GM12878 (cell line): Measurements from ENCODE around the gene MAPK8IP3. TPM values are rescaled to one million over a fixed set of nuclear protein-coding genes. Genes with fewer than 3 reads are reported as not detected.

Experiments
- ATAC-seq: fragments of 200-7000 bp; cut with Tn5 transposase; 3 replicates; pipeline ENCODE4 v1.9.1; 2020; ENCODE audit warnings: mild to moderate bottlenecking, moderate library complexity
- BruUV-seq: library from RNA; stranded (reverse); fragments of 400-500 nt; replicated peaks from 2 replicates; lab custom pipeline; 2021; lab: Mats Ljungman, UMichigan
- CTCF ChIA-PET: fragments of 300-600 bp; sonication (Branson Sonifier 250); formaldehyde crosslinking; extraction: SDS; loops from one replicate; lab custom pipeline; 2021; ENCODE audit warnings: inconsistent platforms; lab: Yijun Ruan, JAX
- POLR2A ChIA-PET: fragments of 350-600 bp; formaldehyde crosslinking; extraction: SDS; loops from one replicate; lab custom pipeline; 2021; ENCODE audit warnings: inconsistent platforms; lab: Charles Lee
- RAD21 ChIA-PET: fragments of 300-600 bp; sonication (Branson Sonifier 250); formaldehyde crosslinking; loops from one replicate; lab custom pipeline; 2023; ENCODE audit warnings: antibody characterized with exemption; ENCODE audit not compliant: unreplicated experiment; lab: Charles Lee
- SMC1A ChIA-PET: fragments of 300-600 bp; sonication (Branson Sonifier 250); formaldehyde crosslinking; loops from one replicate; lab custom pipeline; 2023; ENCODE audit not compliant: unreplicated experiment, uncharacterized antibody; lab: Charles Lee
- DNase-seq: peaks from one replicate; pipeline ENCODE4 v3.0.0-alpha.2; 2011; ENCODE audit warnings: low read depth, low spot score
- FAIRE-seq: peaks from 3 replicates; lab custom pipeline; 2011; peaks lifted over from hg19 to GRCh38; lab: Jason Lieb, UNC
- H2AFZ ChIP-seq: 2 replicates; pipeline ENCODE4 v1.6.0; 2011; ENCODE audit warnings: low read depth, low read length, control low read depth; ENCODE audit not compliant: control insufficient read depth
- H3K27ac ChIP-seq: 2 replicates; pipeline ENCODE4 v1.5.1; 2011; ENCODE audit warnings: control low read depth; ENCODE audit not compliant: control insufficient read depth, insufficient read depth
- H3K27me3 ChIP-seq, 2 experiments: replicated peaks in 1 of 2; 2 replicates each; pipeline versions ENCODE4 v1.6.0 to v1.6.1; 2011; ENCODE audit warnings: low read length in 1 of 2; ENCODE audit not compliant: control insufficient read depth in 2 of 2, insufficient read depth in 2 of 2
- H3K36me3 ChIP-seq, 2 experiments: 2 replicates each; pipeline ENCODE4 v1.5.1; 2011; ENCODE audit warnings: low read length in 1 of 2; ENCODE audit not compliant: control insufficient read depth in 2 of 2, insufficient read depth in 2 of 2
- H3K4me1 ChIP-seq: 2 replicates; pipeline ENCODE4 v1.6.1; 2011; ENCODE audit warnings: mild to moderate bottlenecking, low read length, moderate library complexity, mixed read lengths; ENCODE audit not compliant: control insufficient read depth, insufficient read depth
- H3K4me2 ChIP-seq: 2 replicates; pipeline ENCODE4 v1.6.0; 2011; ENCODE audit warnings: control low read depth; ENCODE audit not compliant: control insufficient read depth, insufficient read depth
- H3K4me3 ChIP-seq: fragments of 200-600 bp; sonication (generic); 2 replicates; pipeline ENCODE4 v1.5.1; 2016
- H3K79me2 ChIP-seq: 2 replicates; pipeline ENCODE4 v1.6.0; 2011; ENCODE audit warnings: low read length; ENCODE audit not compliant: control insufficient read depth, insufficient read depth
- H3K9ac ChIP-seq: 2 replicates; pipeline ENCODE4 v1.8.0; 2011; ENCODE audit warnings: low read length, control low read depth, mixed read lengths; ENCODE audit not compliant: control insufficient read depth, insufficient read depth
- H3K9me3 ChIP-seq: replicated peaks from 3 replicates; pipeline ENCODE4 v1.5.1; 2011; ENCODE audit warnings: mild to moderate bottlenecking, low read length; ENCODE audit not compliant: control insufficient read depth, insufficient read depth
- H4K20me1 ChIP-seq: 2 replicates; pipeline ENCODE4 v1.6.0; 2011; ENCODE audit not compliant: control insufficient read depth, insufficient read depth
- BCL11A ChIP-seq: IDR thresholded peaks from 2 replicates; pipeline ENCODE4 v1.6.1; 2011; ENCODE audit warnings: low read depth, low read length
- CHD1 ChIP-seq: IDR thresholded peaks from 2 replicates; pipeline ENCODE4 v1.6.1; 2012; ENCODE audit warnings: low read depth, low read length, improper control_type of control experiment
- CHD4 ChIP-seq: fragments of 200-600 bp; sonication (generic); IDR thresholded peaks from 2 replicates; pipeline ENCODE4 v1.6.1; 2016; ENCODE audit warnings: mild to moderate bottlenecking
- CREB1 ChIP-seq: IDR thresholded peaks from 2 replicates; pipeline ENCODE4 v1.6.1; 2012; ENCODE audit warnings: low read depth, mild to moderate bottlenecking, inconsistent platforms
- EGR1 ChIP-seq, 2 experiments: IDR thresholded peaks; 1 replicate in 1 of 2; 2 replicates in 1 of 2; pipeline ENCODE4 v1.6.1; 2011 to 2012; ENCODE audit warnings: low read depth in 2 of 2, low read length in 2 of 2, borderline replicate concordance in 1 of 2, mild to moderate bottlenecking in 1 of 2, moderate library complexity in 1 of 2
- FOS ChIP-seq: IDR thresholded peaks from 3 replicates; pipeline ENCODE4 v1.6.1; 2011; ENCODE audit warnings: borderline replicate concordance; ENCODE audit not compliant: insufficient read length; ENCODE audit errors: extremely low read depth
- IKZF1 ChIP-seq: fragments of 450-650 bp; conservative IDR thresholded peaks from 2 replicates; pipeline ENCODE4 v1.6.1; 2017; ENCODE audit warnings: antibody characterized with exemption, mild to moderate bottlenecking
- IKZF2 ChIP-seq, 2 experiments: fragments of 450-650 bp; IDR thresholded peaks; 2 replicates each; pipeline ENCODE4 v1.6.1; 2017; ENCODE audit warnings: mild to moderate bottlenecking in 2 of 2, moderate library complexity in 2 of 2
- JUND ChIP-seq: IDR thresholded peaks from 2 replicates; pipeline ENCODE4 v1.6.1; 2012; ENCODE audit warnings: low read depth, mild to moderate bottlenecking, low read length, improper control_type of control experiment, moderate library complexity
- LARP7 ChIP-seq: fragments of 450-650 bp; IDR thresholded peaks from 2 replicates; pipeline ENCODE4 v1.6.1; 2017; ENCODE audit warnings: mild to moderate bottlenecking
- MXI1 ChIP-seq: fragments of 150-350 bp; IDR thresholded peaks from 2 replicates; pipeline ENCODE4 v1.6.1; 2011; ENCODE audit warnings: low read depth, mild to moderate bottlenecking, inconsistent platforms, low read length, improper control_type of control experiment
- NFYB ChIP-seq: IDR thresholded peaks from 2 replicates; pipeline ENCODE4 v1.6.1; 2011; ENCODE audit warnings: low read depth, mild to moderate bottlenecking, low read length, improper control_type of control experiment, moderate library complexity; ENCODE audit not compliant: insufficient read depth
- NR2C1 ChIP-seq: fragments of 450-650 bp; IDR thresholded peaks from 2 replicates; pipeline ENCODE4 v1.6.1; 2017; ENCODE audit warnings: antibody characterized with exemption, mild to moderate bottlenecking, moderate library complexity
- NR2C2 ChIP-seq: IDR thresholded peaks from 2 replicates; pipeline ENCODE4 v1.6.1; 2011; ENCODE audit warnings: borderline replicate concordance, low read depth; ENCODE audit not compliant: control insufficient read depth, insufficient read length
- PAX5 ChIP-seq: IDR thresholded peaks from 2 replicates; pipeline ENCODE4 v1.6.1; 2011; ENCODE audit warnings: low read depth, low read length, borderline replicate concordance
- PML ChIP-seq: IDR thresholded peaks from 2 replicates; pipeline ENCODE4 v1.6.1; 2012; ENCODE audit warnings: low read length, inconsistent platforms
- RAD51 ChIP-seq: fragments of 450-650 bp; IDR thresholded peaks from 2 replicates; pipeline ENCODE4 v1.6.1; 2016; ENCODE audit warnings: moderate library complexity, mild to moderate bottlenecking, inconsistent platforms
- YY1 ChIP-seq: IDR thresholded peaks from 2 replicates; pipeline ENCODE4 v1.6.1; 2011; ENCODE audit warnings: low read depth, mild to moderate bottlenecking, low read length
- ZBTB4 ChIP-seq: fragments of 450-650 bp; formaldehyde crosslinking; IDR thresholded peaks from 2 replicates; pipeline ENCODE4 v1.4.0; 2022; ENCODE audit warnings: mild to moderate bottlenecking, moderate library complexity
- ZNF217 ChIP-seq: fragments of 450-650 bp; IDR thresholded peaks from 2 replicates; pipeline ENCODE4 v1.6.1; 2017; ENCODE audit warnings: antibody characterized with exemption, mild to moderate bottlenecking
- WGBS: methylation state at CpG from one replicate; pipeline ENCODE4 v1.1.6; 2016; ENCODE audit warnings: low lambda C conversion rate; ENCODE audit not compliant: insufficient replicate concordance, insufficient coverage; ENCODE audit errors: missing lambda C conversion rate; 5-methylcytosine and 5-hydroxymethylcytosine counted together
- in situ Hi-C: fragments of 300-500 bp; cut with MboI; formaldehyde crosslinking; loops from 9 replicates; pipeline ENCODE4 v1.14.3; 2018; ENCODE audit warnings: mixed read lengths
- intact Hi-C: fragments of 100-400 bp; cut with micrococcal nuclease; formaldehyde crosslinking; loops from one replicate; pipeline ENCODE4 v1.14.2; 2022; ENCODE audit not compliant: unreplicated experiment
- polyA plus RNA-seq, 11 experiments: library from polyadenylated mRNA; depleted of rRNA in 4 of 11; unstranded in 6 of 11; stranded (reverse) in 5 of 11; fragments of >200 nt; fragmentation: Nextera tagmentation in 4 of 11; fragmentation: Illumina TruSeq in 1 of 11; extraction: Ambion mirVana in 4 of 11; extraction: Trizol in 1 of 11; gene quantifications; 1 replicate in 1 of 11; 2 replicates in 10 of 11; pipeline versions ENCODE4 v1.2.1 to v1.2.3, GENCODE V29; 2011 to 2016; ENCODE audit warnings: inconsistent platforms in 2 of 11, missing spikeins in 2 of 11, low read depth in 1 of 11
- total RNA-seq, 4 experiments: library from RNA; depleted of rRNA in 3 of 4; stranded (reverse); fragments of >200 nt in 3 of 4; fragmentation: Illumina TruSeq in 1 of 4; extraction: Trizol in 1 of 4; gene quantifications; 2 replicates each; pipeline versions ENCODE4 v1.2.1 to v1.2.3, GENCODE V29; 2013 to 2021

The MAPK8IP3 gene
- total and polyA plus RNA-seq, 10 of the 15 experiments (the other 5 are each of a cell fraction or from before 2014, with no cell fraction given): 0.06 to 67.9 (median 18.2) TPM

GRCh38 chr16:1713331-1713730, 7.3 kb downstream of the MAPK8IP3 start:
- H3K4me2 ChIP-seq: peak overlapping the region; percentile 99
- DNase-seq (no peak), FAIRE-seq (no peak), ATAC-seq (no peak)
- POLR2A ChIA-PET: interaction anchor here (1.0 kb wide), 1 partner anchor 11 kb away, joined by 4 read pairs; no protein-coding TSS in a partner anchor
- 24% methylated on average over 7 of the region's 7 CpGs for WGBS
- H2AFZ ChIP-seq: peak overlapping the region; percentile 73; the same call in 1 of the 2 replicates
- H3K79me2 ChIP-seq: peaks cover 48% of the 10 kb centered on the region
- SMC1A ChIA-PET: no interaction called here
- no peaks in the 10 kb centered on the region; the same call in 1 of the 2 replicates for H4K20me1 ChIP-seq
- RAD21 ChIA-PET: no interaction called here
- in situ Hi-C loops (loop anchor here (5.0 kb wide), 1 partner anchor 59 kb away; the partner anchor contains the start of genes EME2, MRPS34 and NME3), intact Hi-C loops (no loop called here)
- no peaks in the 10 kb centered on the region; a peak in 3 of 4 replicates for H3K36me3 ChIP-seq
- H3K4me1 ChIP-seq: peaks cover 34% of the 10 kb centered on the region
- H3K9me3 ChIP-seq: no peaks in the 10 kb centered on the region
- CTCF ChIA-PET: no interaction called here
- no peak for TF ChIP-seq NR2C2
- no peak for TF ChIP-seq LARP7
- no peak for TF ChIP-seq CHD1
- TF ChIP-seq IKZF2 (IDR thresholded peaks at IDR 0.05): no peak
- TF ChIP-seq FOS: no peak
- no peak for TF ChIP-seq ZBTB4 (CRISPR knock-in tag)
- no peak for TF ChIP-seq RAD51
- TF ChIP-seq YY1: no peak
- no peak for TF ChIP-seq PAX5
- no peak for TF ChIP-seq MXI1
- no peak for TF ChIP-seq BCL11A
- no peak for TF ChIP-seq NR2C1
- no peak for TF ChIP-seq IKZF1
- TF ChIP-seq EGR1 (IDR thresholded peaks at IDR 0.05; ENCODE audit: borderline replicate concordance in 1 of 2, low read depth in 2 of 2, low read length in 2 of 2): no peak
- TF ChIP-seq JUND: no peak
- no peak for TF ChIP-seq ZNF217
- TF ChIP-seq CHD4: no peak
- no peak for TF ChIP-seq NFYB
- TF ChIP-seq CREB1: no peak
- TF ChIP-seq PML: no peak
- H3K27me3 ChIP-seq: no peaks in the 10 kb centered on the region
- peak overlapping the region; percentile 73 for H3K9ac ChIP-seq
- no TSS peak for BruUV-seq
- H3K4me3 ChIP-seq: peak overlapping the region; percentile 68; the same call in 1 of the 2 replicates
- H3K27ac ChIP-seq: peak overlapping the region; percentile 88
